A549 (cell line): ENCODE results near the gene TJP3. TPM values are rescaled to one million over a fixed set of nuclear protein-coding genes. Genes with fewer than 3 reads are reported as not detected.

Source experiments
- ATAC-seq, 2 experiments: fragments of 200-7000 bp in 1 of 2; fragments of >200 bp in 1 of 2; cut with Nextera tagmentation in 1 of 2; cut with Tn5 transposase in 1 of 2; 3 replicates each; pipeline versions ENCODE4 v1.8.0 to v1.9.1; 2018 to 2020; ENCODE audit warnings: mild to moderate bottlenecking in 1 of 2, moderate library complexity in 1 of 2
- CTCF ChIA-PET: fragments of 300-600 bp; sonication (Branson Sonifier 250); formaldehyde crosslinking; extraction: SDS; loops from one replicate; lab custom pipeline; 2021; ENCODE audit warnings: antibody characterized with exemption, inconsistent platforms; lab: Yijun Ruan, JAX
- POLR2A ChIA-PET: fragments of 350-600 bp; formaldehyde crosslinking; extraction: SDS; loops from one replicate; lab custom pipeline; 2021; ENCODE audit warnings: antibody characterized with exemption, inconsistent platforms; lab: Yijun Ruan, JAX
- DNase-seq, 2 experiments: peaks; one replicate each; pipeline versions ENCODE4 v3.0.0 to v3.0.0-alpha.2; 2011 to 2016; ENCODE audit warnings: low read depth in 1 of 2, low spot score in 1 of 2
- FAIRE-seq: peaks from 2 replicates; lab custom pipeline; 2011; peaks lifted over from hg19 to GRCh38; lab: Jason Lieb, UNC
- H3K27ac ChIP-seq, 2 experiments: fragments of >200 bp; sonication (Bioruptor Twin); formaldehyde crosslinking; 3 replicates each; pipeline ENCODE4 v1.5.1; 2016 to 2017
- H3K4me1 ChIP-seq: fragments of >200 bp; sonication (Bioruptor Twin); formaldehyde crosslinking; 3 replicates; pipeline ENCODE4 v1.6.1; 2016
- H3K4me2 ChIP-seq: fragments of >200 bp; sonication (Bioruptor Twin); formaldehyde crosslinking; 3 replicates; pipeline ENCODE4 v1.6.1; 2016
- H3K4me3 ChIP-seq: fragments of >200 bp; sonication (Bioruptor Twin); formaldehyde crosslinking; 3 replicates; pipeline ENCODE4 v1.5.1; 2016
- H3K9me3 ChIP-seq: fragments of >200 bp; sonication (Bioruptor Twin); formaldehyde crosslinking; 3 replicates; pipeline ENCODE4 v1.6.1; 2016
- CBX8 ChIP-seq: fragments of 200-600 bp; sonication (generic); IDR thresholded peaks from 2 replicates; pipeline ENCODE4 v1.6.1; 2016
- CEBPB ChIP-seq, 2 experiments: fragments of >200 bp in 1 of 2; sonication (Bioruptor Twin) in 1 of 2; formaldehyde crosslinking in 1 of 2; IDR thresholded peaks; 2 replicates each; pipeline ENCODE4 v1.6.1; 2012 to 2016
- CHD2 ChIP-seq: fragments of 150-350 bp; IDR thresholded peaks from 2 replicates; pipeline ENCODE4 v1.6.1; 2014; ENCODE audit warnings: low read length; ENCODE audit not compliant: partially characterized antibody
- EHMT2 ChIP-seq: fragments of 200-600 bp; sonication (generic); IDR thresholded peaks from 2 replicates; pipeline ENCODE4 v1.6.1; 2016; ENCODE audit warnings: antibody characterized with exemption, low read depth, mild to moderate bottlenecking, moderate library complexity
- EP300 ChIP-seq, 2 experiments: fragments of >200 bp; sonication (Bioruptor Twin); formaldehyde crosslinking; IDR thresholded peaks; 2 replicates in 1 of 2; 3 replicates in 1 of 2; pipeline ENCODE4 v1.6.1; 2016 to 2017
- ESRRA ChIP-seq: fragments of 150-350 bp; IDR thresholded peaks from 2 replicates; pipeline ENCODE4 v1.6.1; 2014; ENCODE audit warnings: mild to moderate bottlenecking, low read length, borderline replicate concordance
- FOSL2 ChIP-seq, 2 experiments: fragments of 450-650 bp in 1 of 2; fragments of >200 bp in 1 of 2; sonication (Bioruptor Twin) in 1 of 2; formaldehyde crosslinking; IDR thresholded peaks; 2 replicates each; pipeline versions ENCODE4 v1.5.0 to v1.6.1; 2016 to 2020; ENCODE audit warnings: mild to moderate bottlenecking in 1 of 2, moderate library complexity in 1 of 2
- HDAC2 ChIP-seq: fragments of 200-600 bp; sonication (generic); IDR thresholded peaks from 2 replicates; pipeline ENCODE4 v1.6.1; 2016
- HOXA7 ChIP-seq: fragments of 250-450 bp; sonication (Bioruptor Pico); IDR thresholded peaks from 2 replicates; pipeline ENCODE4 v1.5.0; 2020; ENCODE audit warnings: mild to moderate bottlenecking, moderate library complexity
- HOXB5 ChIP-seq: fragments of 250-450 bp; sonication (Bioruptor Pico); IDR thresholded peaks from 2 replicates; pipeline ENCODE4 v1.5.0; 2020; ENCODE audit warnings: mild to moderate bottlenecking, moderate library complexity
- JUNB ChIP-seq: fragments of >200 bp; sonication (Bioruptor Twin); formaldehyde crosslinking; IDR thresholded peaks from 2 replicates; pipeline ENCODE4 v1.6.1; 2016
- MYC ChIP-seq: IDR thresholded peaks from 2 replicates; pipeline ENCODE4 v1.6.1; 2012; ENCODE audit warnings: mild to moderate bottlenecking, inconsistent platforms, low read length, improper control_type of control experiment, borderline replicate concordance
- NFE2L2 ChIP-seq: fragments of 150-350 bp; conservative IDR thresholded peaks from 2 replicates; pipeline ENCODE4 v1.6.1; 2014; ENCODE audit warnings: low read length
- POLR2A ChIP-seq: IDR thresholded peaks from 2 replicates; pipeline ENCODE4 v1.6.1; 2012; ENCODE audit warnings: mild to moderate bottlenecking, low read length
- POLR2AphosphoS2 ChIP-seq: conservative IDR thresholded peaks from 2 replicates; pipeline ENCODE4 v1.6.1; 2012; ENCODE audit warnings: low read length, improper control_type of control experiment, inconsistent platforms
- RARB ChIP-seq: fragments of 250-450 bp; sonication (Bioruptor Pico); IDR thresholded peaks from 2 replicates; pipeline ENCODE4 v1.8.0; 2021; ENCODE audit warnings: mild to moderate bottlenecking, moderate library complexity
- RNF2 ChIP-seq: fragments of 200-600 bp; sonication (generic); IDR thresholded peaks from 2 replicates; pipeline ENCODE4 v1.6.1; 2016; ENCODE audit warnings: low read depth, mild to moderate bottlenecking, antibody characterized with exemption, moderate library complexity, borderline replicate concordance
- TP53 ChIP-seq: fragments of 250-450 bp; sonication (Bioruptor Pico); IDR thresholded peaks from 2 replicates; pipeline ENCODE4 v1.5.0; 2021; ENCODE audit warnings: mild to moderate bottlenecking, moderate library complexity
- USF2 ChIP-seq: fragments of 450-650 bp; IDR thresholded peaks from 2 replicates; pipeline ENCODE4 v1.6.1; 2014; ENCODE audit warnings: antibody characterized with exemption
- ZC3H11A ChIP-seq: fragments of 450-650 bp; IDR thresholded peaks from 2 replicates; pipeline ENCODE4 v1.6.1; 2014; ENCODE audit warnings: antibody characterized with exemption, mild to moderate bottlenecking
- WGBS: methylation state at CpG from one replicate; pipeline ENCODE4 v1.1.6; 2017; ENCODE audit errors: missing lambda C conversion rate; 5-methylcytosine and 5-hydroxymethylcytosine counted together
- polyA plus RNA-seq, 4 experiments: library from polyadenylated mRNA; depleted of rRNA in 3 of 4; stranded (reverse); fragments of >200 nt; fragmentation: RNase III in 1 of 4; extraction: RNeasy Plus Mini Kit Qiagen cat#74134 plus additional on column Dnase treatment in 1 of 4; gene quantifications; 2 replicates in 3 of 4; 3 replicates in 1 of 4; pipeline ENCODE4 v1.2.3, GENCODE V29; 2011 to 2017
- TF ChIP-seq, protein P1 (sequence below): IDR thresholded peaks from 2 replicates; pipeline ENCODE4 v1.6.1; 2012
- TF ChIP-seq, protein P2 (sequence below): IDR thresholded peaks from 2 replicates; pipeline ENCODE4 v1.6.1; 2012
- TF ChIP-seq, protein P3 (sequence below): fragments of >200 bp; sonication (Bioruptor Twin); formaldehyde crosslinking; IDR thresholded peaks from 2 replicates; pipeline ENCODE4 v1.6.1; 2016
- TF ChIP-seq, protein P4 (sequence below): fragments of 250-450 bp; sonication (Bioruptor Pico); IDR thresholded peaks from 2 replicates; pipeline ENCODE4 v1.5.0; 2020; ENCODE audit warnings: low read depth, mild to moderate bottlenecking, moderate library complexity
- TF ChIP-seq, protein P5 (sequence below): fragments of 200-600 bp; sonication (generic); IDR thresholded peaks from 2 replicates; pipeline ENCODE4 v1.6.1; 2016; ENCODE audit warnings: antibody characterized with exemption, mild to moderate bottlenecking, moderate library complexity

Gene TJP3
- polyA plus RNA-seq, 2 of the 4 experiments (the other 2 are of a cell fraction), result 1.5 to 2.3 TPM

GRCh38 chr19:3722443-3723109 is 14.4 kb downstream of the TJP3 start:
- Histone ChIP-seq H3K4me2 (peak overlapping the region; percentile 89), H3K4me1 (peaks cover 36% of the 10 kb centered on the region)

GRCh38 chr19:3723110-3723488 is 14.9 kb downstream of the TJP3 start:
- H3K27ac ChIP-seq, result no peak overlapping the region
- no peak overlapping the region for H3K4me2 ChIP-seq
- H3K9me3 ChIP-seq, result no peaks in the 10 kb centered on the region
- peaks cover 40% of the 10 kb centered on the region for H3K4me1 ChIP-seq
- H3K4me3 ChIP-seq, result no peak overlapping the region
- no peak for ATAC-seq
- WGBS, result 89% methylated on average over 5 of the region's 5 CpGs
- CTCF ChIA-PET, result no interaction called here
- DNase-seq, result no peak
- FAIRE-seq, result no peak
- POLR2A ChIA-PET, result no interaction called here
- TF ChIP-seq, protein P1, sequence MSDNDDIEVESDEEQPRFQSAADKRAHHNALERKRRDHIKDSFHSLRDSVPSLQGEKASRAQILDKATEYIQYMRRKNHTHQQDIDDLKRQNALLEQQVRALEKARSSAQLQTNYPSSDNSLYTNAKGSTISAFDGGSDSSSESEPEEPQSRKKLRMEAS, result no peak
- no peak for TF ChIP-seq POLR2A
- TF ChIP-seq HDAC2, result no peak
- TF ChIP-seq NFE2L2, result no peak
- TF ChIP-seq CEBPB (IDR thresholded peaks at IDR 0.05), result no peak
- TF ChIP-seq HOXB5 (CRISPR knock-in tag), result no peak
- TF ChIP-seq, protein P2, sequence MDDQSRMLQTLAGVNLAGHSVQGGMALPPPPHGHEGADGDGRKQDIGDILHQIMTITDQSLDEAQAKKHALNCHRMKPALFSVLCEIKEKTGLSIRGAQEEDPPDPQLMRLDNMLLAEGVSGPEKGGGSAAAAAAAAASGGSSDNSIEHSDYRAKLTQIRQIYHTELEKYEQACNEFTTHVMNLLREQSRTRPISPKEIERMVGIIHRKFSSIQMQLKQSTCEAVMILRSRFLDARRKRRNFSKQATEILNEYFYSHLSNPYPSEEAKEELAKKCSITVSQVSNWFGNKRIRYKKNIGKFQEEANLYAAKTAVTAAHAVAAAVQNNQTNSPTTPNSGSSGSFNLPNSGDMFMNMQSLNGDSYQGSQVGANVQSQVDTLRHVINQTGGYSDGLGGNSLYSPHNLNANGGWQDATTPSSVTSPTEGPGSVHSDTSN, result no peak
- TF ChIP-seq FOSL2 (IDR thresholded peaks at IDR 0.05), result no peak
- no peak for TF ChIP-seq FOSL2 (CRISPR knock-in tag; IDR thresholded peaks at IDR 0.05)
- no peak for TF ChIP-seq ZC3H11A
- TF ChIP-seq, all 56 proteins: peak for 0

More at GRCh38 chr19:3722443-3723109, 14.4 kb downstream of the TJP3 start:
- Histone ChIP-seq H3K4me3 (no peak overlapping the region; the same call in 2 of the 3 replicates), H3K9me3 (no peaks in the 10 kb centered on the region), H3K27ac (peak overlapping the region in 1 of 2 experiments; percentile 77; a peak in 2 of 6 replicates)
- no peak for ATAC-seq
- ChIA-PET CTCF (interaction anchor here (1.1 kb wide), 1 partner anchor 16 kb away, joined by 3 read pairs; no protein-coding TSS in a partner anchor), POLR2A (no interaction called here)
- DNase-seq, result no peak
- no peak for TF ChIP-seq USF2
- TF ChIP-seq HOXB5 (CRISPR knock-in tag), result no peak
- TF ChIP-seq RNF2, result no peak
- TF ChIP-seq, protein P3, sequence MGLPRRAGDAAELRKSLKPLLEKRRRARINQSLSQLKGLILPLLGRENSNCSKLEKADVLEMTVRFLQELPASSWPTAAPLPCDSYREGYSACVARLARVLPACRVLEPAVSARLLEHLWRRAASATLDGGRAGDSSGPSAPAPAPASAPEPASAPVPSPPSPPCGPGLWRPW, result no peak
- no peak for TF ChIP-seq JUNB
- no peak for TF ChIP-seq HOXA7
- no peak for TF ChIP-seq ZC3H11A
- 20% methylated on average over 1 of the region's 30 CpGs for WGBS
- FAIRE-seq, result no peak

GRCh38 chr19:3723883-3724282 is 15.7 kb downstream of the TJP3 start:
- H3K9me3 ChIP-seq, result no peaks in the 10 kb centered on the region
- H3K27ac ChIP-seq, result no peak overlapping the region; a peak in 1 of 6 replicates
- H3K4me1 ChIP-seq, result peaks cover 38% of the 10 kb centered on the region
- FAIRE-seq, result no peak
- 58% methylated on average over 8 of the region's 8 CpGs for WGBS
- no peak overlapping the region for H3K4me3 ChIP-seq
- ChIA-PET POLR2A (no interaction called here), CTCF (interaction anchor here (1.2 kb wide), 1 partner anchor 21 kb away, joined by 4 read pairs; no protein-coding TSS in a partner anchor)
- no peak for ATAC-seq
- no peak overlapping the region for H3K4me2 ChIP-seq
- no peak for DNase-seq
- TF ChIP-seq TP53 (no peak), CHD2 (no peak), RNF2 (no peak), RARB (CRISPR knock-in tag) (no peak), CBX8 (no peak), POLR2AphosphoS2 (no peak), ESRRA (no peak), HDAC2 (no peak), EP300 (IDR thresholded peaks at IDR 0.05) (no peak), MYC (no peak), EHMT2 (no peak)
- TF ChIP-seq, protein P4, sequence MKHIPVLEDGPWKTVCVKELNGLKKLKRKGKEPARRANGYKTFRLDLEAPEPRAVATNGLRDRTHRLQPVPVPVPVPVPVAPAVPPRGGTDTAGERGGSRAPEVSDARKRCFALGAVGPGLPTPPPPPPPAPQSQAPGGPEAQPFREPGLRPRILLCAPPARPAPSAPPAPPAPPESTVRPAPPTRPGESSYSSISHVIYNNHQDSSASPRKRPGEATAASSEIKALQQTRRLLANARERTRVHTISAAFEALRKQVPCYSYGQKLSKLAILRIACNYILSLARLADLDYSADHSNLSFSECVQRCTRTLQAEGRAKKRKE (CRISPR knock-in tag), result no peak
- TF ChIP-seq, protein P5, sequence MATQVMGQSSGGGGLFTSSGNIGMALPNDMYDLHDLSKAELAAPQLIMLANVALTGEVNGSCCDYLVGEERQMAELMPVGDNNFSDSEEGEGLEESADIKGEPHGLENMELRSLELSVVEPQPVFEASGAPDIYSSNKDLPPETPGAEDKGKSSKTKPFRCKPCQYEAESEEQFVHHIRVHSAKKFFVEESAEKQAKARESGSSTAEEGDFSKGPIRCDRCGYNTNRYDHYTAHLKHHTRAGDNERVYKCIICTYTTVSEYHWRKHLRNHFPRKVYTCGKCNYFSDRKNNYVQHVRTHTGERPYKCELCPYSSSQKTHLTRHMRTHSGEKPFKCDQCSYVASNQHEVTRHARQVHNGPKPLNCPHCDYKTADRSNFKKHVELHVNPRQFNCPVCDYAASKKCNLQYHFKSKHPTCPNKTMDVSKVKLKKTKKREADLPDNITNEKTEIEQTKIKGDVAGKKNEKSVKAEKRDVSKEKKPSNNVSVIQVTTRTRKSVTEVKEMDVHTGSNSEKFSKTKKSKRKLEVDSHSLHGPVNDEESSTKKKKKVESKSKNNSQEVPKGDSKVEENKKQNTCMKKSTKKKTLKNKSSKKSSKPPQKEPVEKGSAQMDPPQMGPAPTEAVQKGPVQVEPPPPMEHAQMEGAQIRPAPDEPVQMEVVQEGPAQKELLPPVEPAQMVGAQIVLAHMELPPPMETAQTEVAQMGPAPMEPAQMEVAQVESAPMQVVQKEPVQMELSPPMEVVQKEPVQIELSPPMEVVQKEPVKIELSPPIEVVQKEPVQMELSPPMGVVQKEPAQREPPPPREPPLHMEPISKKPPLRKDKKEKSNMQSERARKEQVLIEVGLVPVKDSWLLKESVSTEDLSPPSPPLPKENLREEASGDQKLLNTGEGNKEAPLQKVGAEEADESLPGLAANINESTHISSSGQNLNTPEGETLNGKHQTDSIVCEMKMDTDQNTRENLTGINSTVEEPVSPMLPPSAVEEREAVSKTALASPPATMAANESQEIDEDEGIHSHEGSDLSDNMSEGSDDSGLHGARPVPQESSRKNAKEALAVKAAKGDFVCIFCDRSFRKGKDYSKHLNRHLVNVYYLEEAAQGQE, result no peak
- TF ChIP-seq, protein P3, result no peak
- TF ChIP-seq, protein P2, result no peak
